Type B pancreatic cell (in vitro differentiated cells): ENCODE measurements around the gene SMYD3. TPM values are rescaled to one million over a fixed set of nuclear protein-coding genes. Genes with fewer than 3 reads are reported as not detected.

Source experiments
- DNase-seq: peaks from one replicate; pipeline ENCODE4 v3.0.0; 2021; ENCODE audit warnings: mixed read lengths; ENCODE audit not compliant: unreplicated experiment; ENCODE audit errors: extremely low spot score
- H3K27ac Mint-ChIP-seq: 2 replicates; pipeline ENCODE4 v1.8.0; 2021; ENCODE audit warnings: mild to moderate bottlenecking, mixed read lengths
- H3K27me3 Mint-ChIP-seq: 2 replicates; pipeline ENCODE4 v1.8.0; 2021; ENCODE audit warnings: mixed read lengths
- H3K36me3 Mint-ChIP-seq: 2 replicates; pipeline ENCODE4 v1.8.0; 2021; ENCODE audit warnings: mixed read lengths
- H3K4me1 Mint-ChIP-seq: one replicate; pipeline ENCODE4 v1.8.0; 2021; ENCODE audit warnings: mixed read lengths; ENCODE audit not compliant: unreplicated experiment
- H3K4me3 Mint-ChIP-seq: 2 replicates; pipeline ENCODE4 v1.8.0; 2021; ENCODE audit warnings: mild to moderate bottlenecking, mixed read lengths
- H3K9me3 Mint-ChIP-seq: 2 replicates; pipeline ENCODE4 v1.8.0; 2021; ENCODE audit warnings: mixed read lengths
- CTCF ChIP-seq: fragments of 200-600 bp; sonication (generic); conservative IDR thresholded peaks from 2 replicates; pipeline ENCODE4 v1.5.0; 2021; ENCODE audit warnings: antibody characterized with exemption, mild to moderate bottlenecking
- total RNA-seq: library from RNA; stranded (reverse); gene quantifications from 2 replicates; pipeline ENCODE4 v1.2.1, GENCODE V29; 2021; ENCODE audit warnings: low replicate concordance

SMYD3 gene
- total RNA-seq, 1 donor from 2014 or later = 19.4 TPM

GRCh38 chr1:246203180-246203579 lies 303.9 kb downstream of the SMYD3 start:
- Mint-ChIP-seq H3K9me3 (peaks cover 4% of the 10 kb centered on the region), H3K27ac (no peak overlapping the region), H3K4me1 (no peaks in the 10 kb centered on the region), H3K36me3 (peaks cover 4% of the 10 kb centered on the region), H3K4me3 (no peak overlapping the region), H3K27me3 (no peaks in the 10 kb centered on the region)
- no peak for DNase-seq
- TF ChIP-seq CTCF = no peak

GRCh38 chr1:246200738-246201137 lies 306.3 kb downstream of the SMYD3 start:
- Mint-ChIP-seq H3K36me3 (peaks cover 4% of the 10 kb centered on the region), H3K4me1 (no peaks in the 10 kb centered on the region), H3K4me3 (no peak overlapping the region), H3K27ac (no peak overlapping the region), H3K27me3 (no peaks in the 10 kb centered on the region), H3K9me3 (peaks cover 4% of the 10 kb centered on the region)
- no peak for TF ChIP-seq CTCF
- DNase-seq = no peak

GRCh38 chr1:246200225-246200624 lies 306.9 kb downstream of the SMYD3 start:
- no peak for TF ChIP-seq CTCF
- DNase-seq = no peak
- no peak overlapping the region for H3K27ac Mint-ChIP-seq
- H3K9me3 Mint-ChIP-seq = peaks cover 4% of the 10 kb centered on the region
- no peaks in the 10 kb centered on the region for H3K27me3 Mint-ChIP-seq
- no peaks in the 10 kb centered on the region for H3K4me1 Mint-ChIP-seq
- peaks cover 4% of the 10 kb centered on the region for H3K36me3 Mint-ChIP-seq
- no peak overlapping the region for H3K4me3 Mint-ChIP-seq

DNA sequence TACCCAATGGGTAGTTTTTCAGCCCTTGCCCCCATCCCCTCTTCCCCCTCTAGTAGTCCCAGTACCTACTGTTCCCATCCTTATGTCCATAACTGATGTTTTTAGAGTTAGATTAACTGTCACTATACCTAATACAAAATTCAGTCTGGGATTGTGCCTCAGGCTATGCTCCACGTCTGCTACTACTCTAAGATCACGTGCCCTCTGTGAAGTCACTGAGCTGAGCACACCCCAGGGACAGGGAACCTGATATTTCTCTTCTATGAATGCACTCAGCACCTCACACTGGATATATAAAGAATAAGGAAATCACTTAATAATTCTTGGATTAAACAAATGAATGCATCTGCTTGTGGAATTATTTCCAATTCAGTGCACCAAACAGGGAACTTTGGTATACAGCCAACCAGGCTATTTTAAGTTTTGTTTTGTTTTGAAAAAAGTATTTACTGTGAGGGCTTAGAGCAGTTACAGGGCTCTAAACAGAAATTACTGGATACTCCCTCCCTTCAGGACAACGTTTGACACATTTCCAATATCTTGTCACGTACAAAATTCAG lies 307.9 kb downstream of the SMYD3 start:
- no peak for TF ChIP-seq CTCF
- peaks cover 1% of the 10 kb centered on the region for H3K9me3 Mint-ChIP-seq
- no peak overlapping the region for H3K27ac Mint-ChIP-seq
- H3K4me3 Mint-ChIP-seq = no peak overlapping the region
- no peaks in the 10 kb centered on the region for H3K27me3 Mint-ChIP-seq
- DNase-seq = no peak
- H3K36me3 Mint-ChIP-seq = peaks cover 1% of the 10 kb centered on the region
- H3K4me1 Mint-ChIP-seq = no peaks in the 10 kb centered on the region

GRCh38 chr1:246198115-246198816 lies 308.8 kb downstream of the SMYD3 start:
- Mint-ChIP-seq H3K4me1 (no peaks in the 10 kb centered on the region), H3K27ac (no peak overlapping the region), H3K36me3 (no peaks in the 10 kb centered on the region), H3K27me3 (no peaks in the 10 kb centered on the region), H3K4me3 (no peak overlapping the region), H3K9me3 (no peaks in the 10 kb centered on the region)
- TF ChIP-seq CTCF = no peak
- no peak for DNase-seq
